HG03354 (cell line): Measurements from ENCODE around the gene ZNF418.
"Not testable (repeated sequence)": the region's sequence is repeated elsewhere in the genome, so short reads cannot be mapped to it uniquely, and the experiment has no call there.

Experiments used
- ATAC-seq: cut with Tn5 transposase; IDR thresholded peaks from one replicate; pipeline ENCODE4 v1.9.1; 2021; ENCODE audit warnings: mild to moderate bottlenecking; ENCODE audit not compliant: unreplicated experiment, poor library complexity, severe bottlenecking

ZNF418 gene

DNA sequence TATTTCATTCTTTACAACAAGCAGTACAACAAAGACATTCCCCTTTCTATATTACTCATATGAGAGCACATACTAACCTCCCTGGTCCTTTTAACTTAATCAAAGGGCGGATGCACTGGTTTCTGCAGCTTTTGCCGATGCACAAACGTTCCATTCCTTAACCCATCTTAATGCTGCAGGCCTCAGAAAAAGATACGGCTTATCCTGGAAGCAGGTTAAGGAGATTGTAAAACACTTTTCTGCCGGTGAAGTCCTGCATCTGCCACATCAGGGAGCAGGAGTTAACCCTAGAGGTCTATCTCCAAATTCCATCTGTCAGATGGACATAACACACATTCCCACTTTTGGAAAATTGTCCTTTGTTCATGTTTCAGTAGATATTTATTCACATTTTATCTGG lies 34.9 kb downstream of the ZNF418 start:
- ATAC-seq = no peak

DNA sequence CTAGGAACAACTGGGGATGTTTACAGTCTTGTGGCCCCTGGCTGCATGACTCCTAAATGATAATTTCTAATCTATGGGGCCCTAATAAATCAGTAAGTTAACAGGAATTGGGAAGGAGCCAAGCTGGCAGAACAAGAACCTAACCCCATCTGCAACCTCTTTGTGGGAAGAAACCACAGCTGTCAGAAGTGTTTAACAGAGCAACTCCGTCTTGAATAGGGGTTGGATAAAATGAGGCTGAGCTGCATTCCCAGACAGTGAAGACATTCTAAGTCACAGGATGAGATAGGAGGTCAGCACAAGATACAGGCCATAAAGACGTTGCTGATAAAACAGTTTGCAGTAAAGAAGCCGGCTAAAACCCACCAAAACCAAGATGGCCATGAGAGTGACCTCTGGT lies 44.5 kb downstream of the ZNF418 start:
- ATAC-seq = not testable (repeated sequence)

DNA sequence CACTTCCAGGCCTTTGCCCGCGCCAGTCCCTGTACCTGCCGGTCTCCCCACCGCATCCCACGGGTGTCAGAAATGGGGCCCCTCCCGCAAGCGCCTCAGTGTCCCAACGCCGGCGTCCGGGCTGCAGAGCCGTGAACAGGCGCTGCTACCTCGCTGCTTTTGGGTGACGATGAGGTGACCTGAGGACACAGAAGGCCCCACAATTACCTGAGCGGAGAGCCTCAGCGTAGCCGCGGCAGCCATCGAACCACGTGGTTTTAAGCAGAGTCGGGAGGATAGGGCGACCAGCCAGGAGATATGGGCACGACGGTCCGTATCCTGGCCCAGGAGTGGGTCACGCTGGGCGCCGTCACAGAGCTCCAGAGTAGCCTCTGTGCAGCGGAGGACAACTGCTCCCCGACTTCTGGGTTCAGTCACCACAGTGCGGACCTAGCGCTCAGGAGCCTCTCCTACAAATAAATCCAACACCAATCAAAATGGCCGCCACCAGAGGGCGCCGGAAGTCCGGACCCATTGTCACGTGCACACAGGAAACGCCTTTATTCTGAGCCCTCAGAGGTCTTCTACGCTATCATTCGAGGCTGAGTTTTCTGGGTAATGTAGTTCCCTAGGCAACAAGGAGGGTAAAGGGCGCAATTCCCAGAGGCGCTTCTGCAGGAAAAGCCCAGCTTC lies 46.5 kb downstream of the ZNF418 start, which contains the start of gene ZNF814:
Gene ZNF814, minus strand, starts transcription at position 478 of the 672 bp plus-strand sequence. Its CDS starts 235 bp downstream, at position 243.
- peak; percentile 81 for ATAC-seq

DNA sequence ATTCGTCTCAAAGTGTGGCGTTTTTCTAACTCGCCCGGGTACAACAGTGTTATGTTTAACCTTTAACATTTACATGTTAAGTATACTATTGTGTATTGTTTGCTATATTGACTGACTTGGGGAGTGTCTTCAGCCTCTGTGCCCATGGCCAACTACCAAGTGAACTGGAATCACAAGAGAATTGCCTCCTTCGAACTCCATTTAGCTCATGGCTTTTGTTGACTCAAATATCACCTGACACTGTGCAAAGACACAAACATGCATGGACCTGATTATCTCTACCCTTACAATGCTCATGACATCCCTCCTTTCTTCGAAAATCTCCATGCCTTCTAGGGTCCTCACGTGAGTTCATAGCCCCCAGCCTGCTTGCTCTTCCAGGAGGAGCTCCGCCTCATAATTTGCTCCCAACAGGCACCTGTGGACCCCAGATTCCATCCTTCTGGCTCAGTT lies 47.1 kb downstream of the ZNF418 start:
- ATAC-seq = no peak

DNA sequence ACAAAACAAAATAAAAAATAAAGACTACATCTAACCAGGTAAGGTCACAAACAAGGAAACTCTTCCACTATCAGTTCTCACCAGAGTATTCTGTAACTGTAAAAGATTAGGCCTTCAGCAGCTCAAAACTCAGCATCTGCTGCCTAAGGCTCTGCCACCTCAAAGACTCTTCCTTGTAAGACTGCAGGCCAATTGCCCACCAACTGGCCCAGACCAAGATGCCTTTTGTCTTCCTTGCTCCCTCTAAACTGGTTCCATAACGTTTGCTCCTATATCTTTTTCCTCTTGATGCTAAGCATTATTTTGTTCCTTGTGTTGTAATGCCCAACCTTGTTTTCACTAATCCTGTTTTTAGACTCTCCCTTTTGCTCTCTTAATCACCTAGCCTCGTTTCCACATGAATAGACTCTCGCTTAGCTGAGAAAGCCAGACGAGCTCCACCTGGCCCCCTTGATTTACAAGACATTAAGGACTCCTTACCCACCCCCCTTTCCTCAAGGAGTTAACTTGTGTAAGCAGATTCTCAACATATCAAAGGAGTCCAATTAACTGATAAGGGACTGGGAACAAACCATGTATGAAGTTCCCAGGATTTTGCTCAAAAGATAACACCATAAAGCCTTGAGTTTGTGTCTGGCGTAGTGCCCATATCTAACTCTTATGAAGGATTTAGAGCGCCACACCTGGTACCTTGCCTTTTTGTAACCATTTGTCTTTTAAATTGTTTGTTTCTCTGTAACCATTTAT lies 47.8 kb downstream of the ZNF418 start:
- ATAC-seq = no peak

DNA sequence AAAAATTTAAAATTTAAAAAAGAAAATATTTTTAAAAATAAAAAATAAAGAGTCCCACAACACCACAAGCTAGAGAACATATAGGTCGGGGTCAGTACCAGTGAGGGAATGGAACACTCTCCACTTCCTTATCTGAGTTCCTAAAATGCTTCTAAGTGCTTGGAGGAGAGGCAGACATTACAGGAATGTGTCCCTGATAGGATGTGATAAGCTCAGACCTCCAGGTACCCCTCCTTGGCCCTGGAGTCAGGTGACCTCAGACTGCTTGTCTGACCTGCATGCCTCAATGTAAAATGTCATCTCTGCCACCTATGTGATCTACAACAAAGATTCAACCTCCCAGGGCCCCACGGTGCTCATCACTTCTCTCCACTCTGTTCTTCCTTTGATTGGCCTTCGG lies 49.2 kb downstream of the ZNF418 start:
- ATAC-seq = no peak

DNA sequence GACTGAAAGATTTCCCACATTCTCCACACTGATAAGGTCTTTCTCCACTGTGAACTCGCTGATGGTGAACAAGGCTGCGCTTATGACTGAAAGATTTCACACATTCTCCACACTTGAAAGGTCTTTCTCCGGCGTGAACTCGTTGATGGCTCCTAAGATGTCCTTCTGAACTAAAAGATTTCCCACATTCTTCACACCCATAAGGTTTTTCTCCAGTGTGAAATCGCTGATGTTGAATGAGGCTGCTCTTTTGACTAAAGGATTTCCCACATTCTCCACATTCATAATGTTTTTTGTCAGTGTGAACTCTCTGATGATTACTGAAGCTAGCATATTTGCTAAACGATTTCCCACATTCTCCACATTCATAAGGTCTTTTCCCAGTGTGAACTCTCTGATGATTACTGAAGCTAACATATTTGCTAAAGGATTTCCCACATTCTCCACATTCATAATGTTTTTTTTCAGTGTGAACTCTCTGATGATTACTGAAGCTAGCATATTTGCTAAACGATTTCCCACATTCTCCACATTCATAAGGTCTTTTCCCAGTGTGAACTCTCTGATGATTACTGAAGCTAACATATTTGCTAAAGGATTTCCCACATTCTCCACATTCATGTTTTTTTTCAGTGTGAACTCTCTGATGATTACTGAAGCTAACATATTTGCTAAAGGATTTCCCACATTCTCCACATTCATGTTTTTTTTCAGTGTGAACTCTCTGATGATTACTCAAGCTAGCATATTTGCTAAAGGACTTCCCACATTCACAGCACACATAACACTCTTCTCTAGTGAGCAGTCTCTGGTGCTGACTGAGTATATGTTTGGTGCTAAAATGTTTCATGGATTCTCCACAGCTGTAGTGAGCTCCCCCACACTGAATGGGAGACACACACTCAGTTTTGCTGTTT lies 61.1 kb downstream of the ZNF418 start:
- ATAC-seq = not testable (repeated sequence)

DNA sequence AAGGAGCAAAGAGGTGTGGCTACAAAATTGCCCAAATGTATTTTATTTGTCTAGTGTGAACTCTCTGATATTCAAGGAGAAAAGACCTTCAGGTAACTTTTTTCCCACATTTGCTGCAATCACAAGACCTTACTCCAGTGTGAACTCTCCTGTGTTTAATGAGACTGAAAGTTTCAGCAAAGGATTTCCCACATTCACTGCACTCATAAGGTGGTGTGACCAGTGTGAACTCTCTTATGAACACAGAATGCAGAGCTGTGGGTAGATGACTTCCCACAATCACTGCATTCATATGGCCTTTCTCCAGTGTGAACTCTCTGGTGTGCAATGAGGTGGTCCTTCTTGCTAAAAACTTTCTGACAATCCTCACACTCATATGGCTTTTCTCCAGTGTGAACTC lies 62.8 kb downstream of the ZNF418 start:
- ATAC-seq = no peak
